HL-60 (cell line): ENCODE measurements around the gene CNIH3.

Experiments
- DNase-seq, 2 experiments: peaks; one replicate each; pipeline ENCODE4 v3.0.0-alpha.2; 2010 to 2020; ENCODE audit warnings: low read depth in 1 of 2, low spot score in 1 of 2
- H3K27ac ChIP-seq: fragments of 250-450 bp; sonication (Bioruptor Pico); replicated peaks from 2 replicates; pipeline ENCODE4 v1.5.1; 2020; ENCODE audit warnings: mild to moderate bottlenecking, moderate library complexity
- H3K27me3 ChIP-seq: fragments of 250-450 bp; sonication (Bioruptor Pico); 2 replicates; pipeline ENCODE4 v1.5.1; 2021; ENCODE audit warnings: mild to moderate bottlenecking, moderate library complexity; ENCODE audit not compliant: insufficient read depth, poor library complexity, severe bottlenecking
- H3K4me3 ChIP-seq: replicated peaks from 2 replicates; pipeline ENCODE4 v1.5.1; 2011; ENCODE audit warnings: mild to moderate bottlenecking, control low read depth, low read length; ENCODE audit not compliant: insufficient read depth
- CTCF ChIP-seq: IDR thresholded peaks from one replicate; pipeline ENCODE4 v1.5.1; 2011; ENCODE audit warnings: low read length, control low read depth, inconsistent platforms; ENCODE audit not compliant: insufficient read depth
- GABPA ChIP-seq: IDR thresholded peaks from 2 replicates; pipeline ENCODE4 v1.6.1; 2012; ENCODE audit warnings: low read depth
- POLR2AphosphoS5 ChIP-seq: IDR thresholded peaks from 2 replicates; pipeline ENCODE4 v1.6.1; 2012; ENCODE audit warnings: low read depth
- SPI1 ChIP-seq: IDR thresholded peaks from 2 replicates; pipeline ENCODE4 v1.6.1; 2012; ENCODE audit warnings: low read depth, mild to moderate bottlenecking, borderline replicate concordance
- TF ChIP-seq, protein P1 (sequence below): IDR thresholded peaks from 2 replicates; pipeline ENCODE4 v1.6.1; 2012; ENCODE audit warnings: low read depth; ENCODE audit not compliant: insufficient replicate concordance

The CNIH3 gene

DNA sequence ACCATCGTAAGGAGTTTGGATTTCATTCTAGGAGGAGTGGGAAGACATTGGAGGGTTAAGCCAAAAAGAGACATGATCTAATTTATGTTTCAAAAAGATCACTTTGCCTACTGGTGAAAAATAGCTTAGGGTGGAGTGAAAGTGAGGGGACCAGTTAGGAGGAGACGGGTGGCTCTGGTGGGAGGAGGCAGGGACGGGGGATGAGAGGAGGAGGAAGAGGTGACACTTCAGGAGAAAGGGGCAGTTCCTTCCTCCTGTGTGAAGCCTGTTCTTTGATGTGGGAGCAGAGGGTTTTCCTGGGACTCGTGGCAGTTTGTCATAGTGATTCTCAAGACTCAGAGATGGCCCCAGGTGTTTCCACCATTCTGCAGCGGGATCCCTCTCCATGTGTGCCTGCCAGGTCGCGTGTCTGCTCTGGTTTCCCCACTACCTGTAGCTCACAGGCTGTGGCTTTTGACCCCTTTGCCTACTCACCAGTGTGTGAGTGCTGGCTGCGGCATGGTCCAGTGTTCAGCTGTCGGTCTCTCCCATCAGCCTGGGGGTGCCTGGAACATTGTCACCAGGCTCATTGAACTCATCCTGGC is 102.4 kb downstream of the CNIH3 start:
- TF ChIP-seq, protein P1, sequence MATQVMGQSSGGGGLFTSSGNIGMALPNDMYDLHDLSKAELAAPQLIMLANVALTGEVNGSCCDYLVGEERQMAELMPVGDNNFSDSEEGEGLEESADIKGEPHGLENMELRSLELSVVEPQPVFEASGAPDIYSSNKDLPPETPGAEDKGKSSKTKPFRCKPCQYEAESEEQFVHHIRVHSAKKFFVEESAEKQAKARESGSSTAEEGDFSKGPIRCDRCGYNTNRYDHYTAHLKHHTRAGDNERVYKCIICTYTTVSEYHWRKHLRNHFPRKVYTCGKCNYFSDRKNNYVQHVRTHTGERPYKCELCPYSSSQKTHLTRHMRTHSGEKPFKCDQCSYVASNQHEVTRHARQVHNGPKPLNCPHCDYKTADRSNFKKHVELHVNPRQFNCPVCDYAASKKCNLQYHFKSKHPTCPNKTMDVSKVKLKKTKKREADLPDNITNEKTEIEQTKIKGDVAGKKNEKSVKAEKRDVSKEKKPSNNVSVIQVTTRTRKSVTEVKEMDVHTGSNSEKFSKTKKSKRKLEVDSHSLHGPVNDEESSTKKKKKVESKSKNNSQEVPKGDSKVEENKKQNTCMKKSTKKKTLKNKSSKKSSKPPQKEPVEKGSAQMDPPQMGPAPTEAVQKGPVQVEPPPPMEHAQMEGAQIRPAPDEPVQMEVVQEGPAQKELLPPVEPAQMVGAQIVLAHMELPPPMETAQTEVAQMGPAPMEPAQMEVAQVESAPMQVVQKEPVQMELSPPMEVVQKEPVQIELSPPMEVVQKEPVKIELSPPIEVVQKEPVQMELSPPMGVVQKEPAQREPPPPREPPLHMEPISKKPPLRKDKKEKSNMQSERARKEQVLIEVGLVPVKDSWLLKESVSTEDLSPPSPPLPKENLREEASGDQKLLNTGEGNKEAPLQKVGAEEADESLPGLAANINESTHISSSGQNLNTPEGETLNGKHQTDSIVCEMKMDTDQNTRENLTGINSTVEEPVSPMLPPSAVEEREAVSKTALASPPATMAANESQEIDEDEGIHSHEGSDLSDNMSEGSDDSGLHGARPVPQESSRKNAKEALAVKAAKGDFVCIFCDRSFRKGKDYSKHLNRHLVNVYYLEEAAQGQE: no peak
- no peak for TF ChIP-seq CTCF
- no peak for TF ChIP-seq GABPA
- Histone ChIP-seq H3K4me3 (no peak overlapping the region), H3K27me3 (no peaks in the 10 kb centered on the region), H3K27ac (no peak overlapping the region)
- DNase-seq: no peak

- Histone ChIP-seq H3K27me3 (no peaks in the 10 kb centered on the region), H3K27ac (no peak overlapping the region), H3K4me3 (no peak overlapping the region)
- TF ChIP-seq, protein P1: no peak
- TF ChIP-seq SPI1: no peak
- TF ChIP-seq CTCF: no peak
- no peak for TF ChIP-seq POLR2AphosphoS5
- no peak for TF ChIP-seq GABPA
- no peak for DNase-seq
Measured at GRCh38 chr1:224719716-224720115, 103.6 kb downstream of the CNIH3 start.

- no peaks in the 10 kb centered on the region for H3K27me3 ChIP-seq
- no peak overlapping the region for H3K27ac ChIP-seq
- no peak for DNase-seq
- TF ChIP-seq CTCF (no peak), SPI1 (no peak), POLR2AphosphoS5 (no peak), GABPA (no peak)
- TF ChIP-seq, protein P1: no peak
- no peak overlapping the region for H3K4me3 ChIP-seq
Measured at GRCh38 chr1:224720216-224720615, 104.1 kb downstream of the CNIH3 start.
